Measurements from ENCODE around the gene ADM. TPM values are rescaled to one million over a fixed set of nuclear protein-coding genes. Genes with fewer than 3 reads are reported as not detected.

Gene ADM
- total RNA-seq, 2 donors from 2014 or later, result 0.57 to 33.6 TPM

- Mint-ChIP-seq H3K9me3 (no peaks in the 10 kb centered on the region), H3K36me3 (peaks cover 13 to 18% of the 10 kb centered on the region in 2 donors), H3K27ac (peak overlapping the region in 1 of 2 donors; percentile 74)
- DNase-seq (ENCODE audit: low spot score in 2 of 2) (peak in 1 of 2 donors; percentile 23), ATAC-seq (no peak)
These were observed 1.1 kb upstream of the ADM start for GRCh38 chr11:10303558-10304363.

DNA sequence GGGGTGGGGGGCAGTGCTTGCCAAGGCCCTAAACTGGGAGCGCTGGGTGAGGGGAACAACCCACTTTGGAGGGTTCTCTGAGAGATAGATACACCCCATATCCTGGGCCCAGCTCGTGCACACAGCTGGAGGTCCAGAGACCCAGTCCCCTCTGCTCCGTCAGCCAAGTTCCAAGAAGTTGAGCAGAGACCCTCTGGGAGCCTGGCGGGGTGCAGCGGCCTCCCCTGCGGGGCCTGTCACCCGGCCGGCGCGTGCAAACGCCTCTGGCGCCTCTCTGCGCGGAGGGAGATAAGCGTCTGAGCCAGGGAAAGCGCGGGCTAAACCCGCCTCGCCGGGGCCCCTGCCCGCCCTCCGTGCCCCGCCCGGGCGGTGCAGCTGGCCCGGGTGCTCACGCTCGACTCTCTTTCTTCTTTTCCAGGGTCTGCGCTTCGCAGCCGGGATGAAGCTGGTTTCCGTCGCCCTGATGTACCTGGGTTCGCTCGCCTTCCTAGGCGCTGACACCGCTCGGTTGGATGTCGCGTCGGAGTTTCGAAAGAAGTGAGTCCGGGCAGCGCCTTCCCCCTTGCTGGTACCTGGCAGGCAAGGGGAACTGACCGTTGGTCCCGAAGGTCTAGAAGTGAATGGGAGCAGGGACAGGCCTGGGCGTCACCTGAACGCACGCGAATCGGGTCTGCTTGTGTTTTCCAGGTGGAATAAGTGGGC lies 540 bp downstream of the ADM start:
- ATAC-seq (no peak), DNase-seq (ENCODE audit: low spot score in 2 of 2) (peak in 1 of 2 donors; percentile 28)
- H3K36me3 Mint-ChIP-seq, result peaks cover 13 to 18% of the 10 kb centered on the region in 2 donors
- H3K9me3 Mint-ChIP-seq, result no peaks in the 10 kb centered on the region
- H3K27ac Mint-ChIP-seq, result peak overlapping the region in 1 of 2 donors; percentile 72

- no peaks in the 10 kb centered on the region for H3K9me3 Mint-ChIP-seq
- H3K27ac Mint-ChIP-seq, result peak overlapping the region in 1 of 2 donors; percentile 25
- DNase-seq (ENCODE audit: low spot score in 2 of 2) (peak in 1 of 2 donors; percentile 23), ATAC-seq (no peak)
- H3K36me3 Mint-ChIP-seq, result peaks cover 13 to 18% of the 10 kb centered on the region in 2 donors
These were observed 1.4 kb downstream of the ADM start for GRCh38 chr11:10305964-10306918.

- Mint-ChIP-seq H3K9me3 (no peaks in the 10 kb centered on the region), H3K27ac (peak overlapping the region; percentile 10 to 25), H3K36me3 (peaks cover 10 to 18% of the 10 kb centered on the region in 2 donors)
- DNase-seq (ENCODE audit: low spot score in 2 of 2), result no peak
- no peak for ATAC-seq
These were observed 2.1 kb downstream of the ADM start for GRCh38 chr11:10307022-10307399.

- DNase-seq (ENCODE audit: low spot score in 2 of 2), result peak; percentile 86 to 91
- H3K36me3 Mint-ChIP-seq, result peaks cover 5 to 18% of the 10 kb centered on the region in 2 donors
- no peaks in the 10 kb centered on the region for H3K9me3 Mint-ChIP-seq
- H3K27ac Mint-ChIP-seq, result peak overlapping the region; percentile 26 to 89
- ATAC-seq, result peak; percentile 74 to 87
These were observed 2.7 kb downstream of the ADM start for GRCh38 chr11:10307400-10308200.

DNA sequence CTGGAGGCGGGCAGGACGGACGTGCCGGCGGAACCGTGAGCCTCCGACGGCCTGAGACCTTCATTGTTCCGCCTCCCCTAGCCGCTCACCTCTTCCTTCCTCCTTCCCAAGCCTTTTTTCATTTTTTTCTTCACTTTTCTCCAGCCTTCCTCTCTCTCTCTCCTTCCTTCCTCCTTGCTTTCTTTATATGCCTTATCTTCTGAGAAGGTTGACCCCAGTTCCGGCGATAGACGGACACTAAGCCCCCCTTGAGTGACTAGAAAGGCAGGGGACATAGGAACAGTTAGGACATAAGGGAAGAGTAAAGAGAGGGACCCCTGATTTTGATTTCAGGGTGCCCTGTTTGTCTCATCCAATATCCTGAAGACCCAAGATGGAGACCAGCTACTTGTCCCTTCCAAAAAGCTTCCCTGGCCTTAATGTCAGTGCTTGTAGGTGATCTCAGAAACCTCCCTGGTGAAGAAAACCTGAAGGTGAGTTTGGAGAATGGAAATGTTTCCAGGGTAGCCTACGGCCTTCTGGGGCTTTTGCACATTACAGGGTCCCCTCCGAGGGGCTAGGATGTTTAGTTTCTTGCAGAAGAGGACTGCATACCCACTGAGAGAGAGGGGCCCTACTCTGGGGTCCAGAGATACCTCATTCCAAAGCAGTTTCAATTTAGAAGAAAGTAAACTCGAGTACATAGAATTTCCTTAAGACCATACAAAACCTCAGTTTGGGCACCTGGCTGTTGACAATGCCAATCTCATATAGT lies 3.5 kb downstream of the ADM start:
- peaks cover 0 to 18% of the 10 kb centered on the region in 2 donors for H3K36me3 Mint-ChIP-seq
- H3K9me3 Mint-ChIP-seq, result no peaks in the 10 kb centered on the region
- ATAC-seq (no peak), DNase-seq (ENCODE audit: low spot score in 2 of 2) (no peak)
- peak overlapping the region; percentile 26 to 89 for H3K27ac Mint-ChIP-seq

GRCh38 chr11:10309163-10310093 lies 4.6 kb downstream of the ADM start:
- no peak for ATAC-seq
- Mint-ChIP-seq H3K9me3 (no peaks in the 10 kb centered on the region), H3K27ac (no peak overlapping the region), H3K36me3 (peaks cover 0 to 18% of the 10 kb centered on the region in 2 donors)
- peak in 1 of 2 donors; percentile 9 for DNase-seq (ENCODE audit: low spot score in 2 of 2)

DNA sequence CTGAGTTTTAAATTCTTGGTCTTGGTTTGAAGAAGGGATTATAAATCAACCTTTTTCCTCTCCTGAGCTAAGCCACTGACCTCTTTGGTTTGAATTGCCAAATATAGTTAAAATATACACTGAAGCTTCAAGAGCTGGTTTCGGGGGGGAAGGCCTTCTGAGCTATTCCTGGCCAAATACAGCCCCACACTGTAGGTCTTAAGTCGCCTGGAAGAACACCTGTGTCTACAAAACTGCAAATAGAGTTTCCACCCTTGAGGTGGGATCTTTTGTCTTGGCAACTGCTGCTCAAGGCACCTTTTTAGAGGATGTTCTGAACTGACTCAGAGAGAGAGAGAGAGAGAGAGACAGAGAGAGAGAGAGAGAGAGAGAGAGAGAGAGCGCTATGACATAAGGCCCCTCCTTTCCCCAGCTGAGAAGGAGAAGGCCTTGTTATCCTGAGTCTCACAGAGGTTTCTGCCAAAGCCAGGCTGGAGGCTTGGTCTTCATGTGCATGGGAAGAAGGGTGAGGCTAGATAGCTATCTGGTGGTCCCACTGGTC lies 5.5 kb downstream of the ADM start:
- DNase-seq (ENCODE audit: low spot score in 2 of 2) (no peak), ATAC-seq (no peak)
- peaks cover 0 to 18% of the 10 kb centered on the region in 2 donors for H3K36me3 Mint-ChIP-seq

GRCh38 chr11:10311802-10312201 lies 6.9 kb downstream of the ADM start:
- Mint-ChIP-seq H3K36me3 (peaks cover 0 to 6% of the 10 kb centered on the region in 2 donors), H3K9me3 (no peaks in the 10 kb centered on the region), H3K27ac (no peak overlapping the region)
- no peak for DNase-seq (ENCODE audit: low spot score in 2 of 2)
- no peak for ATAC-seq

More for the DNA sequence above, 5.5 kb downstream of the ADM start:
- Mint-ChIP-seq H3K27ac (peak overlapping the region in 1 of 2 donors; percentile 36), H3K9me3 (no peaks in the 10 kb centered on the region)

- peak; percentile 34 to 78 for ATAC-seq
- Mint-ChIP-seq H3K36me3 (no peaks in the 10 kb centered on the region), H3K9me3 (no peaks in the 10 kb centered on the region), H3K27ac (no peak overlapping the region)
- DNase-seq (ENCODE audit: low spot score in 2 of 2), result no peak
These were observed 9.6 kb downstream of the ADM start for GRCh38 chr11:10314199-10315072.

- Mint-ChIP-seq H3K27ac (no peak overlapping the region), H3K36me3 (no peaks in the 10 kb centered on the region), H3K9me3 (no peaks in the 10 kb centered on the region)
- ATAC-seq (no peak), DNase-seq (ENCODE audit: low spot score in 2 of 2) (no peak)
These were observed 10.2 kb downstream of the ADM start for GRCh38 chr11:10315083-10315482.

DNA sequence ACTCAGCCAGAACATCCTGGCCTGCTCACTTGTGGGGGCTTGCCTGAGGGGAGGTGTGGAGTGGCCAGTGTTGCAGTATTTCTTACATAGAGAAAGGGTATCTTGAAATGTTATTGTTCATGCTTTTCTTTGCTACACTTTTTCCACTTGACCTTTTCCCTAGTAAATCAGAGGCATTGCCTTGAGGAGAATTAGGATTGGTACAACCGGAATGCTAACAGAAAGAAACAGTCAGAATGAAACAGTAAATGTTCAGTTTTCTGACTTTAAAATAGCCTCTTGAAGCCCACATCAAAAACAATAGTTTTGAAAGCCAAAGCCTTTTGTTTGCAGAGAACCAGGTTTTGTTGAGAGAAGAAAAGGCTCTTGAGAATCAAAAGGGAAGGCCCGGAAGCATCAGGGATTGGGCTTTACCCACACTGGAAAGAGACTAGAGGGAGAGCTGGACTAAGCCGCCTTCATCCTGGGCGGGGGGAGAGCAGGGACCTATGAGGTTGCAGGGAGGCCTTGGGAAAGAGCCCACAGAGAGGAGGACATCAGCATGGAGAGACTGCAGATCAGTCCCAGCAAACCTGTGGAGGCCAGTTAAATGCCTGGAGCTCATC lies 12.4 kb downstream of the ADM start:
- H3K27ac Mint-ChIP-seq, result no peak overlapping the region
- no peak for DNase-seq (ENCODE audit: low spot score in 2 of 2)
- H3K9me3 Mint-ChIP-seq, result no peaks in the 10 kb centered on the region
- no peaks in the 10 kb centered on the region for H3K36me3 Mint-ChIP-seq
- ATAC-seq, result no peak
